ENCODE data around the gene LDAH.

Gene LDAH

GRCh38 chr2:20781656-20782265 lies 41.1 kb downstream of the LDAH start:
- no peak for DNase-seq (ENCODE audit: low read depth in 2 of 2)

GRCh38 chr2:20771299-20771698 lies 51.6 kb downstream of the LDAH start:
- DNase-seq (ENCODE audit: low read depth in 2 of 2) = no peak

GRCh38 chr2:20766798-20767644 lies 55.9 kb downstream of the LDAH start:
- DNase-seq (ENCODE audit: low read depth in 2 of 2) = no peak

GRCh38 chr2:20766213-20766612 lies 56.7 kb downstream of the LDAH start:
- no peak for DNase-seq (ENCODE audit: low read depth in 2 of 2)

GRCh38 chr2:20762945-20763683 lies 59.8 kb downstream of the LDAH start:
- DNase-seq (ENCODE audit: low read depth in 2 of 2) = no peak

GRCh38 chr2:20759487-20759886 lies 63.4 kb downstream of the LDAH start:
- DNase-seq (ENCODE audit: low read depth in 2 of 2) = no peak

GRCh38 chr2:20758997-20759396 lies 63.9 kb downstream of the LDAH start:
- DNase-seq (ENCODE audit: low read depth in 2 of 2) = no peak

- no peak for DNase-seq (ENCODE audit: low read depth in 2 of 2)
These were observed 65.4 kb downstream of the LDAH start for GRCh38 chr2:20757405-20758090.

GRCh38 chr2:20755132-20755800 lies 67.6 kb downstream of the LDAH start:
- DNase-seq (ENCODE audit: low read depth in 2 of 2) = no peak

GRCh38 chr2:20752293-20752692 lies 70.6 kb downstream of the LDAH start:
- DNase-seq (ENCODE audit: low read depth in 2 of 2) = no peak

- no peak for DNase-seq (ENCODE audit: low read depth in 2 of 2)
These were observed 75.6 kb downstream of the LDAH start for GRCh38 chr2:20747317-20747716.

- no peak for DNase-seq (ENCODE audit: low read depth in 2 of 2)
These were observed 76.9 kb downstream of the LDAH start for GRCh38 chr2:20745924-20746555.

- no peak for DNase-seq (ENCODE audit: low read depth in 2 of 2)
These were observed 78.2 kb downstream of the LDAH start for GRCh38 chr2:20744366-20745335.

GRCh38 chr2:20738772-20739171 lies 84.1 kb downstream of the LDAH start:
- DNase-seq (ENCODE audit: low read depth in 2 of 2) = no peak

GRCh38 chr2:20737505-20737904 lies 85.4 kb downstream of the LDAH start:
- no peak for DNase-seq (ENCODE audit: low read depth in 2 of 2)

- no peak for DNase-seq (ENCODE audit: low read depth in 2 of 2)
These were observed 94.7 kb downstream of the LDAH start for GRCh38 chr2:20728114-20728758.

GRCh38 chr2:20726913-20727312 lies 96.0 kb downstream of the LDAH start:
- DNase-seq (ENCODE audit: low read depth in 2 of 2) = no peak

GRCh38 chr2:20725782-20726181 lies 97.1 kb downstream of the LDAH start:
- DNase-seq (ENCODE audit: low read depth in 2 of 2) = no peak

GRCh38 chr2:20724500-20725053 lies 98.3 kb downstream of the LDAH start:
- no peak for DNase-seq (ENCODE audit: low read depth in 2 of 2)
